Measurements from ENCODE around the gene C9orf43.
"Not testable (repeated sequence)": the region's sequence is repeated elsewhere in the genome, so short reads cannot be mapped to it uniquely, and the experiment has no call there.

C9orf43 gene

DNA sequence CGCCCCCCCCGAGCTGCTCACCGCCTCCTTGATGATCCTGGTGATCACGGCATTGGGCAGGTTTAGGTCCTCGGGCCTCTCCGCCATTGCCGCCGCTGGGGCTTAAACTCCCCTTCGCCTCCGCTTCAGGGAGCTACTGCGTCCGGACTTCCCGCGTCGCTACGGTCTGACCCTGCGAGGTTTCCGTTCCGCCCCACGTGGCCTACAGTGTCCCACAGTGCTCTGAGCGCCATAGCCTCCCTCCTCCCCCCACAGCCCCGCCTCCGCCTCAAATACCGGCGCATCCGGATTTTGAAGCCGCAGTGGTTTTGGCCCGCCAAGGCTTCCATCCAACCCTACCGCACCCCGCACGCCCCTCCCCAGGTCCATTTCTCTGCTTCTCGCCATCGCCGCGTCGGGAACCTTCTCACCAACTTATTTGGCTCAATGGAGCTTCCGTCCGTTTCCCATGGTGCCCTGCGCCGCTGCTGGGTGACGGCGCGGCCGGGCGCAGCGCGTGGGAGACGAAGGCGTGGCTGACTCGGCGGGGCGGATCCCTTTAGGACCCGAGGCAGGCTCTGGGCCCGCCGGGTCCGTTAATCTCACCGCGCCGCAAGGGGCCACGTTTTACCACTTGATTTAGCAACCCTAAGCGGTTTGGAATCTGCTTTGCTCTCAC is at the start of gene C9orf43, which contains the start of gene POLE3:
Gene C9orf43 (plus strand): TSS at position 541 of the 658 bp plus-strand sequence. CDS start 2,747 bp downstream, outside the sequence.
Gene POLE3 (minus strand): TSS at position 469 of the 658 bp plus-strand sequence. CDS start 382 bp downstream, at position 87.
- DNase-seq = peak; percentile 91

- DNase-seq = no peak
These were observed 49.1 kb upstream of the C9orf43 start for GRCh38 chr9:113361304-113362018.

DNA sequence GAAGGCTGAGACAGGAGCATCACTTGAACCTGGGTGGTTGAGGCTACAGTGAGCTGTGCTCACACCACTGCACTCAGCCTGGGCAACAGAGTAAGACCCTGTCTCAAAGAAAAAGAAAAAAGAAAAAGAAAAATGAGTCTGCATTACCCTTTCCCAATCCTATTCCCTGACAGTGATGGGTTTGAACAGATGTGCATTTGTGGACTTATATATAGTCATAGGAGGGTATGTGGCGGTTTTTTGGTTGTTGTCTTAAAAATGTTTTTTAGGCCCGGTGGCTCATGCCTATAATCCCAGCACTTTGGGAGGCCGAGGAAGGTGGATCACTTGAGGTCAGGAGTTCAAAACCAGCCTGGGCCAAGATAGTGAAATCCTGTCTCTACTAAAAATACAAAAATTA is 47.2 kb upstream of the C9orf43 start:
- DNase-seq = no peak

- DNase-seq = no peak
These were observed 45.6 kb upstream of the C9orf43 start for GRCh38 chr9:113364951-113365350.

GRCh38 chr9:113365652-113366051 is 44.9 kb upstream of the C9orf43 start:
- DNase-seq = not testable (repeated sequence)

GRCh38 chr9:113368348-113368981 is 42.1 kb upstream of the C9orf43 start:
- no peak for DNase-seq

- no peak for DNase-seq
These were observed 41.3 kb upstream of the C9orf43 start for GRCh38 chr9:113368982-113369854.

DNA sequence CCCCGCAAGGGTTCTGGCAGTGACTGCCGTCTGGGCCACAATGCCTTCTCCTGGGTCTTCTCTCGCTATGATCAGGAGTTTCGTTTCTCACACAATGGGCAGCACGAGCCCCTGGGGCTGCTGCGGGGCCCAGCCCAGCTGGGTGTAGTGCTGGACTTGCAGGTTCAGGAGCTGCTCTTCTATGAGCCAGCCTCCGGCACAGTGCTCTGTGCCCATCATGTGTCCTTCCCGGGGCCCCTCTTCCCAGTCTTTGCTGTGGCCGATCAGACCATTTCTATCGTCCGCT is 40.7 kb upstream of the C9orf43 start:
- no peak for DNase-seq

DNA sequence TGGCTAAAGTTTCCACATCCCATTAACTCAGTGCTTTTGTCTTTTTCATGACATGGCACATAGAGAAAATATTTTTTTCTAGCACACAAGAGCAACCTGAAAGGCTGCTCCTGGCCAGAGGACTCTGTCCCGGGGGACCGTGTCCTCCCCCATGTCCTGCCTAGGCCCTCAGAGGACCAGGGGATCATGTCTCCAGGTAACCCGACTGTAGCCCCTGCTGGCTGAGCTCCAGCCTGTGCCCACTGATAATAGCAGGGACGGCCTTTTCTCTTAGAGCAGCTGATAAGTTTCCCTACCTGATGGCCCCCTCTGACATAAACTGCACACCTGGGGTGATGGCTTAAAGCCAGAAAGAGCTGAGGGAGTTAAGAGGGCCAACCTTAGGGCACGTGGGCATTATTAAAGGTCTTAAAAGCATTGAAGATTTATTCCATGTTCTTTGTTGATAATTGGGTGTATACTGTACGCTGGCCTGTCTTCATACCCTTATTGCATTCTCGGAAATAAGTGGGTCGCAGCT is 39.7 kb upstream of the C9orf43 start:
- no peak for DNase-seq

GRCh38 chr9:113372059-113372458 is 38.5 kb upstream of the C9orf43 start:
- no peak for DNase-seq

DNA sequence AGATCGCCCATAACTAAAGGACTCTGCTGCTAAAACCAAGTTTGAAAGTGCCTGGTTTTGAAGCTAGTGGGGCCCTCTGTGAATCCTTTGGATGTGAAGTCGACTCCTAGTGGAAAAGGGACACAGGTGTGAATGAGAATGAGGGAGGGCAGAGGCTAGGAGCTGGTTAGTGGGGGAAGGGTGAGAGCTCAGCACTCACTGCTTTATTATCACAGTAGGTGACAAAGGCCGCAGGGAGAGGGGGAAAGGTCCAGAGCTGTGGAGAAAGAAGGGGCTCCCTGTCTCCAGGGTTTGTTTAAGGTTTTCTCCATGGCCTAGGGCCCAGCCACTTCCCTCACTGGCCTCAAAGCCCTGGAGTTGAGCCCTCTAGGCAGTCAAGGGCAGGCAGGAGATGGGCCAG is 37.3 kb upstream of the C9orf43 start:
- DNase-seq = no peak

- no peak for DNase-seq
These were observed 36.7 kb upstream of the C9orf43 start for GRCh38 chr9:113373676-113374392.

GRCh38 chr9:113375057-113376023 is 35.2 kb upstream of the C9orf43 start:
- no peak for DNase-seq

- peak; percentile 66 for DNase-seq
These were observed 33.6 kb upstream of the C9orf43 start, which contains the start of gene HDHD3 for GRCh38 chr9:113376634-113377567. Gene HDHD3 (minus strand): TSS chr9:113376986. CDS start chr9:113374354, 2,632 bp downstream.

DNA sequence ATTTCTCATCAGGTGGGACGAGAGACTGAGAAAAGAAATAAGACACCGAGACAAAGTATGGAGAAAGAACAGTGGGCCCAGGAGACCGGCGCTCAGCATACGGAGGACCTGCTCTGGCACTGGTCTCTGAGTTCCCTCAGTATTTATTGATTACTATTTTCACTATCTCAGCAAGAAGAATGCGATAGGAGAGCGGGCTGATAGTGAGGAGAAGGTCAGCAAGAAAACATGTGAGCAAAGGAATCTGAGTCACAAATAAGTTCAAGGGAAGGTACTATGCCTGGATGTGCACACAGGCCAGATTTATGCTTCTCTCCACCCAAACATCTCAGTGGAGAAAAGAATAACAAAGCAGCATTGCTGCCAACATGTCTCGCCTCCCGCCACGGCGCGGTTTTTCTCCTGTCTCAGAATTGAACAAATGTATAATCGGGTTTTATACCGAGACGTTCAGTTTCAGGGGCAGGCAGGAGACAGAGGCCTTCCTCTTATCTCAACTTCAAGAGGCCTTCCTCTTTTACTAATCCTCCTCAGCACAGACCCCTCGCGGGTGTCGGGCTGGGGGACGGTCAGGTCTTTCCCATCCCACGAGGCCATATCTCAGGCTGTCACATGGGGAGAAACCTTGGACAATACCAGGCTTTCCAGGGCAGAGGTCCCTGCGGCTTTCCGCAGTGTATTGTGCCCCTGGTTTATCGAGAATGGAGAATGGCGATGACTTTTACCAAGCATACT is 31.3 kb upstream of the C9orf43 start:
- DNase-seq = not testable (repeated sequence)

- not testable (repeated sequence) for DNase-seq
These were observed 30.7 kb upstream of the C9orf43 start for GRCh38 chr9:113379829-113380210.

GRCh38 chr9:113380869-113381378 is 29.6 kb upstream of the C9orf43 start:
- DNase-seq = no peak

- DNase-seq = not testable (repeated sequence)
These were observed 29.1 kb upstream of the C9orf43 start for GRCh38 chr9:113381441-113381840.
